Hepatocyte (in vitro differentiated cells): ENCODE measurements around the gene WDR4. TPM values are rescaled to one million over a fixed set of nuclear protein-coding genes. Genes with fewer than 3 reads are reported as not detected.
"Not testable (repeated sequence)": the region's sequence is repeated elsewhere in the genome, so short reads cannot be mapped to it uniquely, and the experiment has no call there.

Source experiments
- DNase-seq: peaks from one replicate; pipeline ENCODE4 v3.0.0-alpha.2; 2016; ENCODE audit warnings: low spot score
- H2AFZ ChIP-seq: fragments of 200-600 bp; sonication (generic); 2 replicates; pipeline ENCODE4 v1.6.0; 2016; ENCODE audit warnings: antibody characterized with exemption, mild to moderate bottlenecking
- H3K27ac ChIP-seq: fragments of 200-600 bp; sonication (generic); 2 replicates; pipeline ENCODE4 v1.5.1; 2016; ENCODE audit warnings: mild to moderate bottlenecking
- H3K27me3 ChIP-seq: fragments of 200-600 bp; sonication (generic); 2 replicates; pipeline ENCODE4 v1.6.1; 2016
- H3K36me3 ChIP-seq: fragments of 200-600 bp; sonication (generic); replicated peaks from 2 replicates; pipeline ENCODE4 v1.5.1; 2016; ENCODE audit warnings: low read depth; ENCODE audit not compliant: insufficient read depth
- H3K4me1 ChIP-seq: fragments of 200-600 bp; sonication (generic); 2 replicates; pipeline ENCODE4 v1.5.1; 2016; ENCODE audit warnings: mild to moderate bottlenecking, moderate library complexity; ENCODE audit not compliant: insufficient read depth
- H3K4me2 ChIP-seq: fragments of 200-600 bp; sonication (generic); 2 replicates; pipeline ENCODE4 v1.6.0; 2016
- H3K4me3 ChIP-seq: fragments of 200-600 bp; sonication (generic); 2 replicates; pipeline ENCODE4 v1.5.1; 2016; ENCODE audit warnings: mild to moderate bottlenecking
- H3K79me2 ChIP-seq: fragments of 200-600 bp; sonication (generic); 2 replicates; pipeline ENCODE4 v1.6.0; 2017; ENCODE audit warnings: mild to moderate bottlenecking
- H3K9me2 ChIP-seq: fragments of 200-600 bp; sonication (generic); replicated peaks from 2 replicates; pipeline ENCODE4 v1.6.0; 2017; ENCODE audit warnings: mild to moderate bottlenecking; ENCODE audit not compliant: insufficient read depth
- H3K9me3 ChIP-seq: fragments of 200-600 bp; sonication (generic); 2 replicates; pipeline ENCODE4 v1.5.1; 2016; ENCODE audit warnings: low read depth, mild to moderate bottlenecking
- H4K20me1 ChIP-seq: fragments of 200-600 bp; sonication (generic); 2 replicates; pipeline ENCODE4 v1.6.0; 2016; ENCODE audit warnings: mild to moderate bottlenecking; ENCODE audit not compliant: insufficient read depth, poor library complexity, severe bottlenecking
- EZH2 ChIP-seq: fragments of 200-600 bp; sonication (generic); IDR thresholded peaks from 2 replicates; pipeline ENCODE4 v1.6.1; 2016; ENCODE audit warnings: antibody characterized with exemption, mild to moderate bottlenecking, borderline replicate concordance
- EZH2phosphoT487 ChIP-seq: fragments of 200-600 bp; sonication (generic); IDR thresholded peaks from one replicate; pipeline ENCODE4 v1.6.1; 2018; ENCODE audit warnings: antibody characterized with exemption, mild to moderate bottlenecking, low read depth, moderate library complexity; ENCODE audit not compliant: unreplicated experiment, severe bottlenecking
- WGBS: methylation state at CpG from one replicate; pipeline ENCODE4 v1.1.6; 2016; ENCODE audit warnings: low lambda C conversion rate; ENCODE audit errors: missing lambda C conversion rate; 5-methylcytosine and 5-hydroxymethylcytosine counted together
- polyA plus RNA-seq: library from polyadenylated mRNA; unstranded; fragments of >200 nt; fragmentation: Nextera tagmentation; extraction: Ambion mirVana; gene quantifications from 2 replicates; pipeline ENCODE4 v1.2.1, GENCODE V29; 2016
- total RNA-seq: library from RNA; depleted of rRNA; stranded (reverse); fragments of >200 nt; gene quantifications from 2 replicates; pipeline ENCODE4 v1.2.3, GENCODE V29; 2014
- TF ChIP-seq, protein P1 (sequence below): fragments of 200-600 bp; sonication (generic); IDR thresholded peaks from 2 replicates; pipeline ENCODE4 v1.5.1; 2016; ENCODE audit warnings: antibody characterized with exemption, mild to moderate bottlenecking; ENCODE audit not compliant: poor library complexity

WDR4 gene
- total and polyA plus RNA-seq, 2 experiments from 2014 or later, result 6.4 to 11.1 TPM

- peak; percentile 55 for DNase-seq
- Histone ChIP-seq H3K27me3 (no peaks in the 10 kb centered on the region), H3K27ac (no peak overlapping the region), H3K4me2 (no peak overlapping the region), H3K36me3 (no peaks in the 10 kb centered on the region), H3K9me2 (no peaks in the 10 kb centered on the region), H3K4me3 (no peak overlapping the region), H3K4me1 (no peaks in the 10 kb centered on the region), H3K79me2 (no peaks in the 10 kb centered on the region), H2AFZ (no peak overlapping the region), H4K20me1 (no peaks in the 10 kb centered on the region), H3K9me3 (no peaks in the 10 kb centered on the region)
- no peak for TF ChIP-seq EZH2phosphoT487
- no peak for TF ChIP-seq EZH2
- TF ChIP-seq, protein P1, sequence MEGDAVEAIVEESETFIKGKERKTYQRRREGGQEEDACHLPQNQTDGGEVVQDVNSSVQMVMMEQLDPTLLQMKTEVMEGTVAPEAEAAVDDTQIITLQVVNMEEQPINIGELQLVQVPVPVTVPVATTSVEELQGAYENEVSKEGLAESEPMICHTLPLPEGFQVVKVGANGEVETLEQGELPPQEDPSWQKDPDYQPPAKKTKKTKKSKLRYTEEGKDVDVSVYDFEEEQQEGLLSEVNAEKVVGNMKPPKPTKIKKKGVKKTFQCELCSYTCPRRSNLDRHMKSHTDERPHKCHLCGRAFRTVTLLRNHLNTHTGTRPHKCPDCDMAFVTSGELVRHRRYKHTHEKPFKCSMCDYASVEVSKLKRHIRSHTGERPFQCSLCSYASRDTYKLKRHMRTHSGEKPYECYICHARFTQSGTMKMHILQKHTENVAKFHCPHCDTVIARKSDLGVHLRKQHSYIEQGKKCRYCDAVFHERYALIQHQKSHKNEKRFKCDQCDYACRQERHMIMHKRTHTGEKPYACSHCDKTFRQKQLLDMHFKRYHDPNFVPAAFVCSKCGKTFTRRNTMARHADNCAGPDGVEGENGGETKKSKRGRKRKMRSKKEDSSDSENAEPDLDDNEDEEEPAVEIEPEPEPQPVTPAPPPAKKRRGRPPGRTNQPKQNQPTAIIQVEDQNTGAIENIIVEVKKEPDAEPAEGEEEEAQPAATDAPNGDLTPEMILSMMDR, result peak; percentile 43
- WGBS, result 62% methylated on average over 11 of the region's 11 CpGs
Observed at GRCh38 chr21:42833439-42833815, 45.9 kb downstream of the WDR4 start.

DNA sequence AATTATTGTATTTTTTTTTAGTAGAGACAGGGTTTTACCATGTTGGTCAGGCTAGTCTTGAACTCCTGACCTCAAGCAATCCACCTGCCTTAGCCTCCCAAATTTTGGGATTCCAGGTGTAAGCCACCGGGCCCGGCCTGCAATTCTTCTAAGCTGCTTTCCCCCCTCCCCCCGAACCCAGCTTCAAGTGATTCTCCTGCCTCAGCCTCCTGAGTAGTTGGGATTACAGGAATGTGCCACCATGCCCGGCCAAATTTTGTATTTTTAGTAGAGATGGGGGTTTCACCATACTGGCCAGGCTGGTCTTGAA, 47.1 kb downstream of the WDR4 start:
- not testable (repeated sequence) for H3K36me3 ChIP-seq, H3K4me3 ChIP-seq, H3K9me3 ChIP-seq, H3K4me1 ChIP-seq, H2AFZ ChIP-seq, DNase-seq, H3K27ac ChIP-seq, H4K20me1 ChIP-seq, H3K79me2 ChIP-seq, H3K4me2 ChIP-seq, H3K9me2 ChIP-seq, H3K27me3 ChIP-seq
- WGBS, result 80% methylated on average over 4 of the region's 4 CpGs

GRCh38 chr21:42830456-42831455, 48.6 kb downstream of the WDR4 start:
- H3K27ac ChIP-seq, result no peak overlapping the region
- H2AFZ ChIP-seq, result no peak overlapping the region
- no peaks in the 10 kb centered on the region for H3K79me2 ChIP-seq
- H3K9me2 ChIP-seq, result no peaks in the 10 kb centered on the region
- H3K4me1 ChIP-seq, result no peaks in the 10 kb centered on the region
- H4K20me1 ChIP-seq, result no peaks in the 10 kb centered on the region
- TF ChIP-seq EZH2, result no peak
- no peak for TF ChIP-seq EZH2phosphoT487
- TF ChIP-seq, protein P1, result no peak
- no peaks in the 10 kb centered on the region for H3K27me3 ChIP-seq
- no peaks in the 10 kb centered on the region for H3K36me3 ChIP-seq
- H3K4me2 ChIP-seq, result no peak overlapping the region
- H3K9me3 ChIP-seq, result no peaks in the 10 kb centered on the region
- no peak for DNase-seq
- WGBS, result 81% methylated on average over 25 of the region's 25 CpGs
- H3K4me3 ChIP-seq, result no peak overlapping the region

DNA sequence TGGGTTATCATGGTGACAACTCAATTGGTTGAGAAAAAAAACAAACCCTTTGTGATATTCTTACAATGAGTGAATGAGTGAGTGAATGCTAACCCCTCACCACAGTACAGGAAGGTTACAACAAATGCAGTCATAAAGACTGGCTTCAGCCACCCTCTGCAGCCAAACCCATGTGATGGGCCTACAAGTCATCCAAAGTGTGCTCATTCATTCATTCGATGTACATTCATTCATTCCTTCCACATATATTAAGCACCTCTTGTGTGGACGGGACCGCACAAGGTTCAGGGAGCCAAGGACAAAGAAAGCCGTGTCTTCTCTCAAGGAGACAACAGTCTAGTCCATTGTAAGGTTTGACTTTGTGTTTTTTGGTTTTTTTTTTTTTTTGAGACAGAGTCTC, 49.4 kb downstream of the WDR4 start:
- no peaks in the 10 kb centered on the region for H3K27me3 ChIP-seq
- no peak for DNase-seq
- no peaks in the 10 kb centered on the region for H3K9me3 ChIP-seq
- H3K27ac ChIP-seq, result no peak overlapping the region
- no peak overlapping the region for H3K4me2 ChIP-seq
- H3K9me2 ChIP-seq, result no peaks in the 10 kb centered on the region
- H4K20me1 ChIP-seq, result no peaks in the 10 kb centered on the region
- H3K4me3 ChIP-seq, result no peak overlapping the region
- no peak overlapping the region for H2AFZ ChIP-seq
- no peaks in the 10 kb centered on the region for H3K79me2 ChIP-seq
- 98% methylated on average over 4 of the region's 4 CpGs for WGBS
- TF ChIP-seq, protein P1, result no peak
- no peak for TF ChIP-seq EZH2phosphoT487
- TF ChIP-seq EZH2, result no peak
- no peaks in the 10 kb centered on the region for H3K4me1 ChIP-seq
- H3K36me3 ChIP-seq, result no peaks in the 10 kb centered on the region
